ENCODE measurements around the gene CATSPERZ. TPM values are rescaled to one million over a fixed set of nuclear protein-coding genes. Genes with fewer than 3 reads are reported as not detected.

The CATSPERZ gene
- total and polyA plus RNA-seq, 4 donors = not detected

DNA sequence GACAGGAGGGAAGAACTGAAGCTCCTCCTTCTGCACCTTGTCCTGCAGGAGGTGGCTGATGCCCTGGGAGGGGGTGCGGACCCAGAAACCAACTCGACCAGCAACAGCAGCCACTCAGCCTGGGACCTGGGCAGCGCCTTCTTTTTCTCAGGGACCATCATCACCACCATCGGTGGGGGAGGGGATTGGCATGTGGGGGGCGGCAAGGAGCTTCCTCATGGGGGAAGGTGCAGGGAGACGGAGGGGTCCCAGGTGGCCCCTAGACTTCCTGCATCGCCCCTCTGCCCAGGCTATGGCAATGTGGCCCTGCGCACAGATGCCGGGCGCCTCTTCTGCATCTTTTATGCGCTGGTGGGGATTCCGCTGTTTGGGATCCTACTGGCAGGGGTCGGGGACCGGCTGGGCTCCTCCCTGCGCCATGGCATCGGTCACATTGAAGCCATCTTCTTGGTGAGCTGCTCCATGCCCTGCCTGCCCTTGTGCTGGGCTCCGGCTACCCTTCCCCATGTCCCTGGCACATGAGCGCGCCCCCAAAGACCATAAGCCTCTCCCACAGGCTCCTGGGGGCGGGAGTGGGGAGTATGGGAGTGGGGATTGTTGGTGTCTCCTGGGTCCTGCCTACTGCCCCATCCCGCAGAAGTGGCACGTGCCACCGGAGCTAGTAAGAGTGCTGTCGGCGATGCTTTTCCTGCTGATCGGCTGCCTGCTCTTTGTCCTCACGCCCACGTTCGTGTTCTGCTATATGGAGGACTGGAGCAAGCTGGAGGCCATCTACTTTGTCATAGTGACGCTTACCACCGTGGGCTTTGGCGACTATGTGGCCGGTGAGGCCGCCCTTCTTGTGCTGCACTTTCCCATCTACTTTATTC lies 3.1 kb upstream of the CATSPERZ start:
- Histone ChIP-seq H3K9me3 (ENCODE audit: control insufficient read depth, low read length) (no peaks in the 10 kb centered on the region), H3K4me1 (ENCODE audit: control insufficient read depth in 1 of 2, insufficient read depth in 2 of 2, low read length in 2 of 2) (no peaks in the 10 kb centered on the region), H3K36me3 (ENCODE audit: control insufficient read depth in 1 of 2, insufficient read depth in 2 of 2, low read length in 1 of 2) (no peaks in the 10 kb centered on the region), H3K27me3 (ENCODE audit: control insufficient read depth in 1 of 2, insufficient read depth in 2 of 2, low read length in 1 of 2) (no peaks in the 10 kb centered on the region), H3K4me3 (ENCODE audit: low read length in 2 of 2) (no peak overlapping the region), H3K27ac (ENCODE audit: low read depth in 1 of 2, low read length in 2 of 2) (no peak overlapping the region)
- intact Hi-C loops (cut with DNase I) = no loop called here
- DNase-seq (no peak), ATAC-seq (ENCODE audit: low FRiP score) (no peak)
- 11 to 16% methylated on average over 32 to 34 of the region's 34 CpGs for WGBS, 2 donors

DNA sequence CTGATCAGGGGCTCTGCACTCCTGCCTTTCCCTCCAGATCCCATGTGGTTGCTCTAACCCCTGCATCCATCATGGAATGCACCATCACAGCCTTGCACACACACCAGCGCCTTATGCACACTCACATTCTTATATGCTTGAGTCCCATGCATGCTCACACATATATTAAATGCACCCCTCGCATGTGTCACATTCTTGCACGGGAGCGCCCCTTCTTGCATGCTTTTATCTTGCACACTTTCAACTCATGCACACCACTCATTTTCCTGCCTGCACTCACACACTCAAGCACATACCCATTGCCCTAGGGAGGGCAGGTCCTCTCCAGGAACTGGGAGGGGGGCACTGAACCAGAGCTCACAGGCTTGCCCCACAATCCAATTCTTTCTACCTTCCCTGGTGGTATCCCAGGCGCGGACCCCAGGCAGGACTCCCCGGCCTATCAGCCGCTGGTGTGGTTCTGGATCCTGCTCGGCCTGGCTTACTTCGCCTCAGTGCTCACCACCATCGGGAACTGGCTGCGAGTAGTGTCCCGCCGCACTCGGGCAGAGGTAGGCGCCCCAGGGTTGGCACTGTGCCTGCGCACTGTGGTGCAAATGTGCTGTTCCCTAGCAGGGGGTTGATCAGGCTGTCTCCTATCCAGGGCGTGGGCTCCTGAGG lies 2.3 kb upstream of the CATSPERZ start:
- DNase-seq (no peak), ATAC-seq (ENCODE audit: low FRiP score) (no peak)
- no peak overlapping the region for H3K4me3 ChIP-seq (ENCODE audit: low read length in 2 of 2)
- no peak overlapping the region for H3K27ac ChIP-seq (ENCODE audit: low read depth in 1 of 2, low read length in 2 of 2)
- H3K4me1 ChIP-seq (ENCODE audit: control insufficient read depth in 1 of 2, insufficient read depth in 2 of 2, low read length in 2 of 2) = no peaks in the 10 kb centered on the region
- H3K36me3 ChIP-seq (ENCODE audit: control insufficient read depth in 1 of 2, insufficient read depth in 2 of 2, low read length in 1 of 2) = no peaks in the 10 kb centered on the region
- 41 to 43% methylated on average over 18 of the region's 18 CpGs for WGBS, 2 donors
- no peaks in the 10 kb centered on the region for H3K9me3 ChIP-seq (ENCODE audit: control insufficient read depth, low read length)
- no peaks in the 10 kb centered on the region for H3K27me3 ChIP-seq (ENCODE audit: control insufficient read depth in 1 of 2, insufficient read depth in 2 of 2, low read length in 1 of 2)
- intact Hi-C loops (cut with DNase I) = no loop called here

DNA sequence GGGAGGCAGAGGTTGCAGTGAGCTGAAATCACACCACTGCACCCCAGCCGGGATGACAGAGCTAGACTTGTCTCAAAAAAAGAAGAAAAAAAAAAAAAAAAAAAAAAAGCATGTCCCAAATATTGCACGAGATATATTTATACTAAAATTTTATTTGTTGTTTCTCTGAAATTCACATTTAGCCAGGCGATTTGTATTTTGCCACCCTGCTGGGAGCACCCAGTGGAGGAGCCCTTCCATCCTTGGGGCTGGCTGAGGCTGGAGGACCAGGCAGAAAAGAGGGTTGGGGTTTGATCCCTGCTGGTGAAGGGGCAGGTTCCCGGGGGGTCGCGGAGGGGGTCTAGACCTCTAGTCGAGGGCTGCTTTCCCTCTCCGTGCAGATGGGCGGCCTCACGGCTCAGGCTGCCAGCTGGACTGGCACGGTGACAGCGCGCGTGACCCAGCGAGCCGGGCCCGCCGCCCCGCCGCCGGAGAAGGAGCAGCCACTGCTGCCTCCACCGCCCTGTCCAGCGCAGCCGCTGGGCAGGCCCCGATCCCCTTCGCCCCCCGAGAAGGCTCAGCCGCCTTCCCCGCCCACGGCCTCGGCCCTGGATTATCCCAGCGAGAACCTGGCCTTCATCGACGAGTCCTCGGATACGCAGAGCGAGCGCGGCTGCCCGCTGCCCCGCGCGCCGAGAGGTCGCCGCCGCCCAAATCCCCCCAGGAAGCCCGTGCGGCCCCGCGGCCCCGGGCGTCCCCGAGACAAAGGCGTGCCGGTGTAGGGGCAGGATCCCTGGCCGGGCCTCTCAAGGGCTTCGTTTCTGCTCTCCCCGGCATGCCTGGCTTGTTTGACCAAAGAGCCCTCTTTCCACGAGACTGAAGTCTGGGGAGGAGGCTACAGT lies 952 bp upstream of the CATSPERZ start:
- intact Hi-C loops (cut with DNase I) = no loop called here
- WGBS, 2 donors = 3% methylated on average over 57 to 60 of the region's 60 CpGs
- Histone ChIP-seq H3K4me1 (ENCODE audit: control insufficient read depth in 1 of 2, insufficient read depth in 2 of 2, low read length in 2 of 2) (no peaks in the 10 kb centered on the region), H3K36me3 (ENCODE audit: control insufficient read depth in 1 of 2, insufficient read depth in 2 of 2, low read length in 1 of 2) (no peaks in the 10 kb centered on the region), H3K4me3 (ENCODE audit: low read length in 2 of 2) (peak overlapping the region in 1 of 2 donors; percentile 16), H3K9me3 (ENCODE audit: control insufficient read depth, low read length) (no peaks in the 10 kb centered on the region), H3K27me3 (ENCODE audit: control insufficient read depth in 1 of 2, insufficient read depth in 2 of 2, low read length in 1 of 2) (no peaks in the 10 kb centered on the region), H3K27ac (ENCODE audit: low read depth in 1 of 2, low read length in 2 of 2) (no peak overlapping the region)
- DNase-seq (peak; percentile 84 to 92), ATAC-seq (ENCODE audit: low FRiP score) (peak; percentile 74)

DNA sequence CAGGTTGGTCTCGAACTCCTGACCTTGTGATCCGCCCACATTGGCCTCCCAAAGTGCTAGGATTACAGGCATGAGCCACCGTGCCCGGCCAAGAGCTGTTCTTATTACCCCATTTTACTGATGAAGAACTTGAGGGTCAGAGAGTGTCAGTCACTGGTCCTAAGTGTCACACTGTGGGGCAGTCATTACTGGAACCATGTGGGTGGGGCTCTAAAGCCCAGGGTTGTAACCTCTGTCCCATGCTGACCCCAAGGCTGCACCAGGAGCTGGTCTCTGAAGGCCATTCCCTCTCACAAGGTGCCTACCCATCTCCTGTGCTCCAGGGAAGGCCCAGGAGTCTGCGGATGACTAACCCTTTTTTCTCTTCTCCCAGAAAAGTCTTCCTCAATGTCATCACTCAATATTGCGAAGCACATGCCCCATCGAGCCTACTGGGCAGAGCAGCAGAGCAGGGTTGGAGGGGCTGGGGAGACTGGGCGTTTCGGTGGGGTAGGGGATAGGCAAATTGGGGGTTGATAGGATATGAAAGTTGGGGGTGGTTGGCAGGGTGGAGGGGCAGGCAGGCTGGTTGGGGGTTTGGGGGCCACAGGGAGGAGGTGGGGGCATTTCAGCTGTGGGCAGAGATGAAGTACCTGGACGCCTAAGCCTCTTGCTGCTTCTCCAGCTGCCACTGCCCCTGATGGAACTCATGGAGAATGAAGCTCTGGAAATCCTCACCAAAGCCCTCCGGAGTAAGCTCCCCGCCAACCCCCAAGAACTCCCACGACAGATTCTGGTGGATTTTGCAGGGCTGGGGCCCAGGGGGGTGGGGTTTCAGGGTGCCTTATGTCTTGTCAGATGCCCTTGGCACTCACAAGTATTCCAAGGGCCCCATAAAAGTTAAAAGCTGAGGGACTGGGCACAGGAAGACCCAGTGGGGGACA lies 3.2 kb downstream of the CATSPERZ start:
- Histone ChIP-seq H3K4me3 (ENCODE audit: low read length in 2 of 2) (no peak overlapping the region), H3K27ac (ENCODE audit: low read depth in 1 of 2, low read length in 2 of 2) (no peak overlapping the region), H3K4me1 (ENCODE audit: control insufficient read depth in 1 of 2, insufficient read depth in 2 of 2, low read length in 2 of 2) (no peaks in the 10 kb centered on the region), H3K9me3 (ENCODE audit: control insufficient read depth, low read length) (no peaks in the 10 kb centered on the region), H3K36me3 (ENCODE audit: control insufficient read depth in 1 of 2, insufficient read depth in 2 of 2, low read length in 1 of 2) (no peaks in the 10 kb centered on the region), H3K27me3 (ENCODE audit: control insufficient read depth in 1 of 2, insufficient read depth in 2 of 2, low read length in 1 of 2) (no peaks in the 10 kb centered on the region)
- 82 to 85% methylated on average over 13 of the region's 13 CpGs for whole genome bisulfite sequencing, 2 donors
- ATAC-seq (ENCODE audit: low FRiP score) (no peak), DNase-seq (no peak)
- intact Hi-C loops (cut with DNase I) = loop anchor here in 1 of 2 donors (5.0 kb wide), 2 partner anchors 101 to 116 kb away; partner anchors contain the start of gene STIP1

DNA sequence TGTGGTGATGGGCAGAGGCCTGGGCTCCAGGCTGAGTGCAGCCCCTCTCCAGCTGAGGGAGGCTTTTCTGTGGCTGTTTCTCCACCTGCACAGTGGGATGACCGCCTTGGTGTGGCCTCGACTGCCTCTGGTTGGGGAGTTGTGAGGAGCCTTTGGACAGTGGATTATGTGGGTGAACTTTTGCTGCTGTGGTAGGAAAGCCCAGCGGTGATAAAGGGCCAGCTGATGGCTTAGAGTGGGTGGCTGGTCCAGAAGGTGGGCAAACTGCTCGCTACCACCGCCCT lies 3.8 kb downstream of the CATSPERZ start:
- intact Hi-C loops (cut with DNase I) = loop anchor here in 1 of 2 donors (5.0 kb wide), 2 partner anchors 102 to 117 kb away; partner anchors contain the start of gene STIP1
- WGBS, 2 donors = 58 to 71% methylated on average over 5 of the region's 5 CpGs
- Histone ChIP-seq H3K27me3 (ENCODE audit: control insufficient read depth in 1 of 2, insufficient read depth in 2 of 2, low read length in 1 of 2) (no peaks in the 10 kb centered on the region), H3K4me1 (ENCODE audit: control insufficient read depth in 1 of 2, insufficient read depth in 2 of 2, low read length in 2 of 2) (no peaks in the 10 kb centered on the region), H3K4me3 (ENCODE audit: low read length in 2 of 2) (no peak overlapping the region), H3K36me3 (ENCODE audit: control insufficient read depth in 1 of 2, insufficient read depth in 2 of 2, low read length in 1 of 2) (no peaks in the 10 kb centered on the region), H3K9me3 (ENCODE audit: control insufficient read depth, low read length) (no peaks in the 10 kb centered on the region), H3K27ac (ENCODE audit: low read depth in 1 of 2, low read length in 2 of 2) (no peak overlapping the region)
- DNase-seq (no peak), ATAC-seq (ENCODE audit: low FRiP score) (no peak)

DNA sequence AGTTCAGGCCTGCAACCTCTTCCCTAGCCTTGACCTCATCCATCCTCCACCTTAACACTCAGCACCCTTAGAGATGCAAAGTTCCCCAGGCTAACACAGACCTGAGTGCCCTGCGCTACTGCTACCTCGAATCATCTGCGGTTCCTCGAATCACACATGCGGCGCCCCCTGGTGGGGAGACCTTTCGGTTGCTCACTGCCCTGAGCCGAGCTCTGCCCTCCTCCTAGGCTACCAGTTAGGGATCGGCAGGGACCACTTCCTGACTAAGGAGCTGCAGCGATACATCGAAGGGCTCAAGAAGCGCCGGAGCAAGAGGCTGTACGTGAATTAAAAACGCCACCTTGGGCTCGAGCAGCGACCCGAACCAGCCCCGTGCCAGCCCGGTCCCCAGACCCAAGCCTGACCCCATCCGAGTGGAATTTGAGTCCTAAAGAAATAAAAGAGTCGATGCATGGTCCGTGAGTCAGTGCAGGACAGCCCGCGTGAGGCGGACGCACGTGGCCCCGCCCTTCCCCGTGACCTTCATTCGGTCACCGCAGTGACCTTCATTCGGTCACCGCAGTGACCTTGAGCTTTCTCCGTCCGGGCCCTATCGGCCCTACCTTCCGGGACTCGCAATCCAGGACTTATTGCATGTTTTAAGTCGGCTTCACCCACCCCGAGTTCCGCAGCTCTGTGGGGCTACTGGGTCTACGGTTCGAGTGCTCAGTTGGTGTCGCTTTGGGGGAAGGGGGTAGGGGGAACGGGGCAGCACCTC lies 4.3 kb downstream of the CATSPERZ start:
- H3K4me1 ChIP-seq (ENCODE audit: control insufficient read depth in 1 of 2, insufficient read depth in 2 of 2, low read length in 2 of 2) = no peaks in the 10 kb centered on the region
- peak overlapping the region; percentile 7 to 12 for H3K4me3 ChIP-seq (ENCODE audit: low read length in 2 of 2)
- peak; percentile 73 for ATAC-seq (ENCODE audit: low FRiP score)
- WGBS, 2 donors = 0% methylated on average over 46 of the region's 46 CpGs
- H3K27ac ChIP-seq (ENCODE audit: low read depth in 1 of 2, low read length in 2 of 2) = peak overlapping the region in 1 of 2 donors; percentile 1
- intact Hi-C loops (cut with DNase I) = loop anchor here in 1 of 2 donors (5.0 kb wide), 2 partner anchors 102 to 117 kb away; partner anchors contain the start of gene STIP1
- peak; percentile 95 to 98 for DNase-seq
- H3K36me3 ChIP-seq (ENCODE audit: control insufficient read depth in 1 of 2, insufficient read depth in 2 of 2, low read length in 1 of 2) = no peaks in the 10 kb centered on the region
- H3K9me3 ChIP-seq (ENCODE audit: control insufficient read depth, low read length) = no peaks in the 10 kb centered on the region
- no peaks in the 10 kb centered on the region for H3K27me3 ChIP-seq (ENCODE audit: control insufficient read depth in 1 of 2, insufficient read depth in 2 of 2, low read length in 1 of 2)

DNA sequence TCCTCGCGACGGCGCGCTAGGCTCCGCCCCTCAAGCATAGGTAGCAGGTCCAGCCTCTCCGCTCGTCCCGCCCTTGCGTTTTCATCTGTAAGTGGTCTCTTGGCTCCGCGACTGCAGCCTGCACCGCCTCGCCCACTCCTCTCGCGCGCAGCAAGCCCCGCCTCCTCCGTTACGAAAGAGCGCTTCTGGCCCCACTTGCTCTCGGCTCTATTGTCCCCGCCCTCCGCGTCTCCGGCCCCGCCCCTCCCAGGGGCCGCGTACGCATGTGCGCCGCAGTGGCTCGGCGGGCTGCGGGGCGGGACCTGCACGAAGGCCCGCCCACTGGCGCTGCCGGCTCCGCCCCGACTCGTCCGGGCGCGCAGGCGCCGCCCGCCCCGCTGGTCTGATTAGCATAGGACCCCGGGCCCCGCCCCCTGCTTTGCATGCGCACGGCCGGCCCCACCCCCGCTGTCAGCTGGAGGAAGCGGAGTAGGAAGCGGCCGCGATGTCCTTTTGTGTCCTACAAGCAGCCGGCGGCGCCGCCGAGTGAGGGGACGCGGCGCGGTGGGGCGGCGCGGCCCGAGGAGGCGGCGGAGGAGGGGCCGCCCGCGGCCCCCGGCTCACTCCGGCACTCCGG lies 5.0 kb downstream of the CATSPERZ start, which contains the start of gene ESRRA:
TSS of gene ESRRA (plus strand) at position 450 of the 616 bp plus-strand sequence. CDS start 1,656 bp downstream, outside the sequence.
- no peaks in the 10 kb centered on the region for H3K9me3 ChIP-seq (ENCODE audit: control insufficient read depth, low read length)
- peak within 1 kb of the TSS in 1 of 2 donors; percentile 46 for H3K27ac ChIP-seq (ENCODE audit: low read depth in 1 of 2, low read length in 2 of 2)
- no peaks in the 10 kb centered on the region for H3K27me3 ChIP-seq (ENCODE audit: control insufficient read depth in 1 of 2, insufficient read depth in 2 of 2, low read length in 1 of 2)
- DNase-seq (peak; percentile 100), ATAC-seq (ENCODE audit: low FRiP score) (peak; percentile 96)
- H3K36me3 ChIP-seq (ENCODE audit: control insufficient read depth in 1 of 2, insufficient read depth in 2 of 2, low read length in 1 of 2) = no peaks in the 10 kb centered on the region
- intact Hi-C loops (cut with DNase I) = no loop called here
- no peaks in the 10 kb centered on the region for H3K4me1 ChIP-seq (ENCODE audit: control insufficient read depth in 1 of 2, insufficient read depth in 2 of 2, low read length in 2 of 2)
- peak within 1 kb of the TSS; percentile 65 to 91 for H3K4me3 ChIP-seq (ENCODE audit: low read length in 2 of 2)
- WGBS, 2 donors = 0 to 1% methylated on average over 69 to 81 of the region's 81 CpGs

Measured in aorta (tissue), 5 donors.